PC-9 (cell line): ENCODE measurements around the gene RHEB. TPM values are rescaled to one million over a fixed set of nuclear protein-coding genes. Genes with fewer than 3 reads are reported as not detected.

Experiments used
- BruUV-seq: library from RNA; stranded (reverse); fragments of 400-500 nt; replicated peaks from 2 replicates; lab custom pipeline; 2021; lab: Mats Ljungman, UMichigan
- CTCF ChIA-PET: fragments of 300-600 bp; sonication (Branson Sonifier 250); formaldehyde crosslinking; loops from one replicate; lab custom pipeline; 2022; ENCODE audit warnings: antibody characterized with exemption; lab: Charles Lee
- POLR2A ChIA-PET: fragments of 300-600 bp; sonication (Branson Sonifier 250); formaldehyde crosslinking; loops from one replicate; lab custom pipeline; 2022; ENCODE audit warnings: antibody characterized with exemption; ENCODE audit not compliant: unreplicated experiment; lab: Charles Lee
- DNase-seq, 2 experiments: peaks; one replicate each; pipeline versions ENCODE4 v3.0.0 to v3.0.0-alpha.2; 2015 to 2022; ENCODE audit warnings: mixed read lengths in 1 of 2
- H2AFZ ChIP-seq: fragments of 200-600 bp; sonication (generic); 2 replicates; pipeline ENCODE4 v1.8.1; 2017; ENCODE audit warnings: antibody characterized with exemption
- H3F3A ChIP-seq: fragments of 200-600 bp; sonication (generic); 2 replicates; pipeline ENCODE4 v1.8.1; 2017; ENCODE audit warnings: antibody characterized with exemption, mild to moderate bottlenecking, low read depth; ENCODE audit not compliant: insufficient read depth
- H3K27ac ChIP-seq: fragments of 200-600 bp; sonication (generic); 2 replicates; pipeline ENCODE4 v1.6.1; 2016; ENCODE audit warnings: mixed run types
- H3K27me3 ChIP-seq: fragments of 200-600 bp; sonication (generic); 2 replicates; pipeline ENCODE4 v1.6.1; 2016; ENCODE audit warnings: low read depth, mixed run types; ENCODE audit not compliant: insufficient read depth
- H3K36me3 ChIP-seq: fragments of 200-600 bp; sonication (generic); 2 replicates; pipeline ENCODE4 v1.6.1; 2016; ENCODE audit warnings: low read depth, mixed run types
- H3K4me1 ChIP-seq: fragments of 200-600 bp; sonication (generic); replicated peaks from 2 replicates; pipeline ENCODE4 v1.6.1; 2016; ENCODE audit warnings: mixed run types; ENCODE audit not compliant: insufficient read depth
- H3K4me2 ChIP-seq: fragments of 200-600 bp; sonication (generic); 2 replicates; pipeline ENCODE4 v1.6.1; 2017; ENCODE audit warnings: mixed run types
- H3K4me3 ChIP-seq: fragments of 200-600 bp; sonication (generic); 2 replicates; pipeline ENCODE4 v1.6.1; 2016; ENCODE audit warnings: mixed run types
- H3K79me2 ChIP-seq: fragments of 200-600 bp; sonication (generic); 2 replicates; pipeline ENCODE4 v1.6.1; 2017; ENCODE audit warnings: low read depth, mixed run types
- H3K9me2 ChIP-seq: fragments of 200-600 bp; sonication (generic); 2 replicates; pipeline ENCODE4 v1.8.1; 2017; ENCODE audit warnings: mild to moderate bottlenecking; ENCODE audit not compliant: insufficient read depth
- H3K9me3 ChIP-seq: fragments of 200-600 bp; sonication (generic); 2 replicates; pipeline ENCODE4 v1.8.1; 2016; ENCODE audit warnings: low read depth; ENCODE audit not compliant: insufficient read depth
- H4K20me1 ChIP-seq: fragments of 200-600 bp; sonication (generic); 2 replicates; pipeline ENCODE4 v1.8.1; 2017; ENCODE audit not compliant: insufficient read depth
- EZH2 ChIP-seq: fragments of 200-600 bp; sonication (generic); IDR thresholded peaks from 2 replicates; pipeline ENCODE4 v1.8.0; 2017; ENCODE audit warnings: antibody characterized with exemption, low read depth
- intact Hi-C: fragments of 100-400 bp; cut with micrococcal nuclease; formaldehyde crosslinking; loops from one replicate; pipeline ENCODE4 v1.10.0; 2022; ENCODE audit not compliant: unreplicated experiment
- total RNA-seq: library from RNA; stranded (reverse); gene quantifications from 2 replicates; pipeline ENCODE4 v1.2.3, GENCODE V29; 2021
- TF ChIP-seq, protein P1 (sequence below): fragments of 200-600 bp; sonication (generic); conservative IDR thresholded peaks from 2 replicates; pipeline ENCODE4 v1.6.1; 2017; ENCODE audit warnings: mixed run types, antibody characterized with exemption, mild to moderate bottlenecking, moderate library complexity

The RHEB gene
- total RNA-seq, 1 experiment from 2014 or later: 202 TPM

DNA sequence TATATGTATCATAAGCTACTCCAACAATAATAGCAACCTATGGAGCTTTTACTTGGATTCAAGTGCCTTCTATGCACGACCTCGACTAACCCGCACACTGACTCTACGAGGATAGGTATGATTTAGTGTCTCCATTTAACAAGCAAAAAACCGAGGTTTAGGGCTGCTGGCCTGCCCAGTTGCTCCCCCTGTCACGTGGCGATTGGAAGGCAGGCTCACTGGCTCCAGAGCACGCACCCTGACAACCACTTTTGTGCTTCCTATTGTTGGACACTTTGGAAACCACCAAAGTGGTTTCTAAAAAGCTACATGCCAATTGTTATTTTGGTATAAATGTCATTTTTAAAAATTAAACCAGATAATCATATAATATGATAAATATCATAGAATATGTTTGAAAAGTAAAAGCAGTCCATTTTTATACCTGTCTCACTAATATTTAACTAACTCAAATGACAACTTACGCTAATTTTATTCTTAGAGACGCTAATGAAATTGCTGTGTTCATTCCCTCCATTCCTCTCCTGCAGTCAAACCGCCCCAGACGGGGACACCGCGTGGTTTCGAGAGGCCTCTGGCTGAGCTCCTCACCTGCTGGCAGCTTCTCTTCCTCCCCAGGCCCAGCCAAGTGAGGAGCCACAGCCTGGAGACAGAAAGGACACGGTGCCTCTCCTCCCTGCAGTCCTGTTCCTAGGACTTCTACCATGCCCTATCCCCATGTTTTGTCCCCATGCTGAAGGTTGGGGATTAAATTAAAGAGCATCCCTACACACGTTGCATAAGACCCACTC, 22.2 kb upstream of the RHEB start:
- TF ChIP-seq, protein P1, sequence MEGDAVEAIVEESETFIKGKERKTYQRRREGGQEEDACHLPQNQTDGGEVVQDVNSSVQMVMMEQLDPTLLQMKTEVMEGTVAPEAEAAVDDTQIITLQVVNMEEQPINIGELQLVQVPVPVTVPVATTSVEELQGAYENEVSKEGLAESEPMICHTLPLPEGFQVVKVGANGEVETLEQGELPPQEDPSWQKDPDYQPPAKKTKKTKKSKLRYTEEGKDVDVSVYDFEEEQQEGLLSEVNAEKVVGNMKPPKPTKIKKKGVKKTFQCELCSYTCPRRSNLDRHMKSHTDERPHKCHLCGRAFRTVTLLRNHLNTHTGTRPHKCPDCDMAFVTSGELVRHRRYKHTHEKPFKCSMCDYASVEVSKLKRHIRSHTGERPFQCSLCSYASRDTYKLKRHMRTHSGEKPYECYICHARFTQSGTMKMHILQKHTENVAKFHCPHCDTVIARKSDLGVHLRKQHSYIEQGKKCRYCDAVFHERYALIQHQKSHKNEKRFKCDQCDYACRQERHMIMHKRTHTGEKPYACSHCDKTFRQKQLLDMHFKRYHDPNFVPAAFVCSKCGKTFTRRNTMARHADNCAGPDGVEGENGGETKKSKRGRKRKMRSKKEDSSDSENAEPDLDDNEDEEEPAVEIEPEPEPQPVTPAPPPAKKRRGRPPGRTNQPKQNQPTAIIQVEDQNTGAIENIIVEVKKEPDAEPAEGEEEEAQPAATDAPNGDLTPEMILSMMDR: no peak
- TF ChIP-seq EZH2: no peak
- Histone ChIP-seq H3K27ac (no peak overlapping the region), H3K4me1 (no peaks in the 10 kb centered on the region), H3K9me3 (no peaks in the 10 kb centered on the region), H3K4me3 (no peak overlapping the region), H2AFZ (no peak overlapping the region), H3F3A (no peaks in the 10 kb centered on the region), H3K79me2 (no peaks in the 10 kb centered on the region), H4K20me1 (no peaks in the 10 kb centered on the region), H3K9me2 (no peaks in the 10 kb centered on the region), H3K4me2 (no peak overlapping the region), H3K36me3 (no peaks in the 10 kb centered on the region), H3K27me3 (no peaks in the 10 kb centered on the region)
- no peak for DNase-seq
- intact Hi-C loops: no loop called here
- no TSS peak for BruUV-seq
- ChIA-PET POLR2A (no interaction called here), CTCF (no interaction called here)

DNA sequence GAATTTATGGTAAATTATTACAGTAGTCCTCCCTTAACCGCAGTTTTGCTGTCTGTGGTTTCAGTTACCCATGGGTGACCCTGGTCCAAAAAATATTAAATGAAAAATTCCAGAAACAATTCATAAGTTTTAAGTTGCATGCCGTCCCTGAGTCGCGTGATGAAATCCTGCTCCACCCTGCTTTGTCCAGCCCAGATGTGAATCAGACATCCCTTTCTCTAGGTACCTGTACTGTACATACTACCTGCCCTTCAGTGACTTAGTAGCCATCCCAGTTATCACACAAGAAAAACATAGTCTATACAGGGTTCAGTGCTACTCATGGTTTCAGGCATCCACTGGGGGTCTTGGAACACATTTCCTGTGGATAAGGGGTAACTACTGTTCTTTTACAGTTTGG, 20.5 kb upstream of the RHEB start:
- no peak overlapping the region for H3K4me3 ChIP-seq
- no peak overlapping the region for H2AFZ ChIP-seq
- H3K27me3 ChIP-seq: no peaks in the 10 kb centered on the region
- no peak for DNase-seq
- BruUV-seq: no TSS peak
- POLR2A ChIA-PET: no interaction called here
- H3K9me2 ChIP-seq: no peaks in the 10 kb centered on the region
- H3K4me1 ChIP-seq: no peaks in the 10 kb centered on the region
- H3K36me3 ChIP-seq: no peaks in the 10 kb centered on the region
- H3K79me2 ChIP-seq: no peaks in the 10 kb centered on the region
- no peaks in the 10 kb centered on the region for H4K20me1 ChIP-seq
- H3K4me2 ChIP-seq: no peak overlapping the region
- H3K9me3 ChIP-seq: no peaks in the 10 kb centered on the region
- intact Hi-C loops: no loop called here
- no peaks in the 10 kb centered on the region for H3F3A ChIP-seq
- TF ChIP-seq EZH2: no peak
- TF ChIP-seq, protein P1: no peak
- CTCF ChIA-PET: no interaction called here
- H3K27ac ChIP-seq: no peak overlapping the region

DNA sequence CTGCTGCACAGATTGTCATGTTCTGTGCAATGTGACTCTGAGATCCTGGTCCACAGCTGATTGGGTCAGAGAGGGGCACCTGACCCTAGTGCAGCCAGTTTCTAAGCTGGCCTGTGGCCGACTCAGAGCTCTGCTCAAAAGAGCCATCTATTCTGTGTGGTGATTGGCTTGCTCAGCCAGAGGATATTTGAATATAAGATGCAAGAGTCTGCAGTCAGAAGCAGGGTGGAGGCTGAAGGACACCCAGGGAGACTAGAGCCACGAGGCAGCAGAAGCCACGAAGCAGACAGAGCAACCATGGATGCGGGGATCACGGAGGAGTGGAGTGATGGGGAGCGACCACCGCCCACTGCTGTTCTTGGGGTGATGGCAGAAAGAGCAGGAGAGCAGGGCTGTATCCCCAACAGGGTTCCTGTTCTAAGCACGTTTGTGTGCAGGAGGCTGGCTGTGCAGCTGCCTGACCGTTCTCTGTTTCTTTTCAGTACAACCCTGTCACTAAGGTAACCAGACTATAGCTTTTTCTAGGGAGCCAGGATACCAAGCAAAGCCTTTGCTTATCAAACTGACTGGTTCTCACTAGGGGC, 19.5 kb upstream of the RHEB start:
- POLR2A ChIA-PET: interaction anchor here (0.7 kb wide), 2 partner anchors 61 to 179 kb away, joined by 3 read pairs; no protein-coding TSS in a partner anchor
- TF ChIP-seq EZH2: no peak
- TF ChIP-seq, protein P1: no peak
- Histone ChIP-seq H2AFZ (no peak overlapping the region), H4K20me1 (no peaks in the 10 kb centered on the region), H3K27ac (no peak overlapping the region), H3K4me2 (no peak overlapping the region), H3K9me3 (no peaks in the 10 kb centered on the region), H3K79me2 (no peaks in the 10 kb centered on the region), H3K4me3 (no peak overlapping the region), H3F3A (no peaks in the 10 kb centered on the region), H3K4me1 (no peaks in the 10 kb centered on the region), H3K36me3 (no peaks in the 10 kb centered on the region), H3K9me2 (no peaks in the 10 kb centered on the region), H3K27me3 (no peaks in the 10 kb centered on the region)
- intact Hi-C loops: no loop called here
- DNase-seq: no peak
- BruUV-seq: no TSS peak
- CTCF ChIA-PET: no interaction called here
